ENCODE results near the gene OLR1. TPM values are rescaled to one million over a fixed set of nuclear protein-coding genes. Genes with fewer than 3 reads are reported as not detected.

The OLR1 gene
- total RNA-seq, 1 donor from 2014 or later, result not detected

DNA sequence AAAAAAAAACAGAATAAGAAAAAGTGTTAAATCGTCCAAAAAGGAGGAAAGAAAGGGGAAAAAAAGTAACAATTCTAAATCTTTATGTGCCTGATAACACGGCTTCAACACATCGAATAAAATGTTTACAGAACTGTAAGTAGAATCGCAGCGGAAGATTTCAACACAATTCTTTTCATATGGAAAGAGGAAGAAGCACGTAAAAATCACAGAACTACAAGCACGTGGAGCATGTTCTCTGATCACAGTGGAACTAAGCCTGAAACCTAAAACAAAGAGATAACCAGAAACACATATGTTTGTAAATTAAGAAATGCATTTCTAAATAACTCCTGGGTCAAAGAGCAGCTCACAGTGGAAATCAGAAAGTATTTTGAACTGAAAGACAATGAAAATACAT lies 50.7 kb downstream of the OLR1 start:
- no peaks in the 10 kb centered on the region for H3K27me3 Mint-ChIP-seq (ENCODE audit: unreplicated experiment)
- H3K4me1 Mint-ChIP-seq (ENCODE audit: unreplicated experiment), result no peaks in the 10 kb centered on the region
- no peak overlapping the region for H3K27ac Mint-ChIP-seq (ENCODE audit: unreplicated experiment)
- DNase-seq (ENCODE audit: low spot score), result no peak
- no peaks in the 10 kb centered on the region for H3K36me3 Mint-ChIP-seq (ENCODE audit: low read depth, unreplicated experiment)
- TF ChIP-seq CTCF (IDR thresholded peaks at IDR 0.05; ENCODE audit: unreplicated experiment), result no peak
- no peaks in the 10 kb centered on the region for H3K9me3 Mint-ChIP-seq (ENCODE audit: unreplicated experiment)
- no peak overlapping the region for H3K4me3 Mint-ChIP-seq (ENCODE audit: unreplicated experiment)

- H3K27ac Mint-ChIP-seq (ENCODE audit: unreplicated experiment), result no peak overlapping the region
- H3K9me3 Mint-ChIP-seq (ENCODE audit: unreplicated experiment), result no peaks in the 10 kb centered on the region
Measured at GRCh38 chr12:10119066-10119465, 52.9 kb downstream of the OLR1 start.

GRCh38 chr12:10115890-10116289 lies 56.0 kb downstream of the OLR1 start:
- H3K4me3 Mint-ChIP-seq (ENCODE audit: unreplicated experiment), result no peak overlapping the region
- no peaks in the 10 kb centered on the region for H3K4me1 Mint-ChIP-seq (ENCODE audit: unreplicated experiment)
- H3K27me3 Mint-ChIP-seq (ENCODE audit: unreplicated experiment), result no peaks in the 10 kb centered on the region
- TF ChIP-seq CTCF (IDR thresholded peaks at IDR 0.05; ENCODE audit: unreplicated experiment), result no peak
- no peak overlapping the region for H3K27ac Mint-ChIP-seq (ENCODE audit: unreplicated experiment)
- DNase-seq (ENCODE audit: low spot score), result no peak
- no peaks in the 10 kb centered on the region for H3K9me3 Mint-ChIP-seq (ENCODE audit: unreplicated experiment)
- peaks cover 2% of the 10 kb centered on the region for H3K36me3 Mint-ChIP-seq (ENCODE audit: low read depth, unreplicated experiment)

More at GRCh38 chr12:10119066-10119465, 52.9 kb downstream of the OLR1 start:
- DNase-seq (ENCODE audit: low spot score), result no peak
- Mint-ChIP-seq H3K36me3 (ENCODE audit: low read depth, unreplicated experiment) (no peaks in the 10 kb centered on the region), H3K4me1 (ENCODE audit: unreplicated experiment) (no peaks in the 10 kb centered on the region), H3K27me3 (ENCODE audit: unreplicated experiment) (no peaks in the 10 kb centered on the region), H3K4me3 (ENCODE audit: unreplicated experiment) (no peak overlapping the region)
- no peak for TF ChIP-seq CTCF (IDR thresholded peaks at IDR 0.05; ENCODE audit: unreplicated experiment)

DNA sequence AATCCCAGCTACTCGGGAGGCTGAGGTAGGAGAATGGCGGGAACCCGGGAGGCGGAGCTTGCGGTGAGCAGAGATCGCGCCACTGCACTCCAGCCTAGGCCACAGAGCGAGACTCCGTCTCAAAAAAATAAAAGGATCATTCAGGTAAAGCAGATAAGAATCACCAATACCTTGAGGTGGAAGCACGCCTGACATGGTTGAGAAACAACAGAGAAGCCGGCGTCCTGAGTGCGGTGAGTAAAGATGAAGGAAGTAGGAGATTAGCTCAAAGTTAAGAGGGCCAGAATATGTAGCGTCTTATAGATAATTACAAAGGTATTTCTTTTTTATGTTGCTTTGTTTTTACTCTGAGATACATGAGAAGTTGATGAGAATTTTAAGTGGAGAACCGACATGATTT lies 56.6 kb downstream of the OLR1 start:
- Mint-ChIP-seq H3K4me3 (ENCODE audit: unreplicated experiment) (no peak overlapping the region), H3K27ac (ENCODE audit: unreplicated experiment) (no peak overlapping the region), H3K27me3 (ENCODE audit: unreplicated experiment) (no peaks in the 10 kb centered on the region), H3K36me3 (ENCODE audit: low read depth, unreplicated experiment) (peaks cover 5% of the 10 kb centered on the region), H3K4me1 (ENCODE audit: unreplicated experiment) (no peaks in the 10 kb centered on the region), H3K9me3 (ENCODE audit: unreplicated experiment) (no peaks in the 10 kb centered on the region)
- DNase-seq (ENCODE audit: low spot score), result no peak
- no peak for TF ChIP-seq CTCF (IDR thresholded peaks at IDR 0.05; ENCODE audit: unreplicated experiment)

DNA sequence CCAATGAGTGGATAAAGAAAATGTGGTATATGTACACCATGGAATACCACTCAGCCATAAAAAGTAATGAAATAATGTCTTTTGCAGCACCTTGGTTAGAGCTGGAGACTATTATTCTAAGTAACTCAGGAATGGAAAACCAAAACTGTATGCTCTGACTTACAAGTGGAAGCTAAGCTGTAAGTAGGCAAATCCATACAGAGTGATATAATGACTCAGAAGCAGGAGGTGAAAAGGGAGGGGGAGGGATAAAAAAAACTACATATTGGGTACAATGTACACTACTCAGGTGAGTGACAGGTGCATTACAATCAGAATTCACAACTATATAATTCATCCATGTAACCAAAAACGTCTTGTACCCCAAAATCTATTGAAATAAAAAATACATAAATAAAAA lies 58.0 kb downstream of the OLR1 start:
- Mint-ChIP-seq H3K4me1 (ENCODE audit: unreplicated experiment) (no peaks in the 10 kb centered on the region), H3K9me3 (ENCODE audit: unreplicated experiment) (no peaks in the 10 kb centered on the region), H3K27me3 (ENCODE audit: unreplicated experiment) (no peaks in the 10 kb centered on the region), H3K27ac (ENCODE audit: unreplicated experiment) (no peak overlapping the region), H3K36me3 (ENCODE audit: low read depth, unreplicated experiment) (peaks cover 5% of the 10 kb centered on the region), H3K4me3 (ENCODE audit: unreplicated experiment) (no peak overlapping the region)
- TF ChIP-seq CTCF (IDR thresholded peaks at IDR 0.05; ENCODE audit: unreplicated experiment), result no peak
- DNase-seq (ENCODE audit: low spot score), result no peak
